Gastrocnemius medialis (tissue), 4 donors: ENCODE data around the gene TCF12.

ENCODE experiments used
- CTCF ChIP-seq, 5 experiments: fragments of 450-650 bp in 3 of 5; fragments of 200-600 bp in 2 of 5; sonication (generic) in 2 of 5; IDR thresholded peaks in 4 of 5; conservative IDR thresholded peaks in 1 of 5; 1 replicate in 4 of 5; 2 replicates in 1 of 5; pipeline ENCODE4 v1.5.1; 2016 to 2019; ENCODE audit warnings: antibody characterized with exemption in 5 of 5, mild to moderate bottlenecking in 3 of 5, moderate library complexity in 3 of 5
- POLR2A ChIP-seq, 2 donors: fragments of 450-650 bp; IDR thresholded peaks; one replicate each; pipeline ENCODE4 v1.6.1; 2017; ENCODE audit warnings: antibody characterized with exemption in 2 of 2, mild to moderate bottlenecking in 2 of 2, moderate library complexity in 2 of 2

GRCh38 chr15:57032338-57032737 lies 113.9 kb downstream of the TCF12 start:
- TF ChIP-seq CTCF (IDR thresholded peaks at IDR 0.05 in 4 of 5, conservative IDR thresholded peaks at IDR 0.05 in 1 of 5) (no peak), POLR2A (IDR thresholded peaks at IDR 0.05) (no peak)
